Left hindlimb (tissue), 1 donor: ENCODE data around the gene KRTAP12-4.
"Not testable (repeated sequence)": the region's sequence is repeated elsewhere in the genome, so short reads cannot be mapped to it uniquely, and the experiment has no call there.

Experiments
- DNase-seq: peaks from one replicate; pipeline ENCODE4 v3.0.0-alpha.2; 2018

The KRTAP12-4 gene

GRCh38 chr21:44653656-44654575, 543 bp downstream of the KRTAP12-4 start:
- no peak for DNase-seq

DNA sequence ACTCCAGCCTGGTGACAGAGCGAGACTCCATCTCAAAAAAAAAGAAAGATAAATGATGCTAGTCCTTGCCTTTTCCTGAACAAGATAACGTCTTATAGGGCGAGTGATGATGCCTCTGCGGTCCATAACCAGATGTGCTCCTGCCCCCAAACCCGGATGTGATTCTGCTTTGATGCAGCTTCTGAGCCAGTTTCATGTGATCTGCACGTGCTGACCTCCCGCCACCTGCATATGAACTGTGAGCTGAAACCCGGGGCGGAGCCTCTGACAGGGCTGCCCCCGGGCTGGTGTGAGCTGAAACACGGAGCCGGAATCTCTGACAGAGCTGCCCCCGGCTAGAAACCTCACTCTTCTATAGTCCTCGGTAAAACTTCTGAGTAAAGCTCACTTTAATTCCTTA, 1.3 kb downstream of the KRTAP12-4 start:
- DNase-seq: no peak

DNA sequence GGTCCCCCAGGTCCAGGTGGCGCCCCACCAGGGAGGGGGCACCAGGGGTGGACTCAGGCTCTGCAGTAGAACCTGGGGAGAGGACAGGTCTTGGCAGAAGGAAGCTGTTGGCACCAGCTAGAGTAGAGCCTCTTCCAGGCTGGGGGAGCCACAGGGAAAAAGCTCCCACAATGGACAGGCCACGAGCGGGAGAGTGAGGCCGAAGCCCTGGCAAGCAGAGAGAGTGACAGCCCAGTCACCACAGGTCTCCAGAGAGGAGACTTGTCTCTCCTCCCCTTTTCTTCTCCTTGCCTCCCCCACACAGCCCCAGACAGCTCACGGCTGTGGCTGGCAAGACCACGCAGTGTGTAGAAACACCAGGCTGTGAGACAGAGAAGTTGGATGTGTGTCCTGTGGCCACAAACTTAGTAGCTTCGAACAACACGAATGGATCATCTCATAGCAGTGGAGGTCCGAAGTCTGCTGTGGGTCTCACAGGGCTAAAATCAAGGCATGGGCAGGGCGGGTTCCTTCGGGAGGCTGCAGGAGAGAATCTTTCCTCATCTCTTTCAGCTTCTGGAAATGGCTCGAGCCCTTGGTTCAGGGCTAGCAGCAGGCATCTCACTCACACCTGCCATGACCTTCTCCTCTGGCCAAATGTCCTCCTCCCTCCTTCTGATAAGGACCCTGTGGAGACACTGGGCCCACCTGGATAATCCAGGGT, 3.3 kb downstream of the KRTAP12-4 start:
- DNase-seq: no peak

- DNase-seq: no peak
Observed at GRCh38 chr21:44650265-44650972, 4.0 kb downstream of the KRTAP12-4 start.

DNA sequence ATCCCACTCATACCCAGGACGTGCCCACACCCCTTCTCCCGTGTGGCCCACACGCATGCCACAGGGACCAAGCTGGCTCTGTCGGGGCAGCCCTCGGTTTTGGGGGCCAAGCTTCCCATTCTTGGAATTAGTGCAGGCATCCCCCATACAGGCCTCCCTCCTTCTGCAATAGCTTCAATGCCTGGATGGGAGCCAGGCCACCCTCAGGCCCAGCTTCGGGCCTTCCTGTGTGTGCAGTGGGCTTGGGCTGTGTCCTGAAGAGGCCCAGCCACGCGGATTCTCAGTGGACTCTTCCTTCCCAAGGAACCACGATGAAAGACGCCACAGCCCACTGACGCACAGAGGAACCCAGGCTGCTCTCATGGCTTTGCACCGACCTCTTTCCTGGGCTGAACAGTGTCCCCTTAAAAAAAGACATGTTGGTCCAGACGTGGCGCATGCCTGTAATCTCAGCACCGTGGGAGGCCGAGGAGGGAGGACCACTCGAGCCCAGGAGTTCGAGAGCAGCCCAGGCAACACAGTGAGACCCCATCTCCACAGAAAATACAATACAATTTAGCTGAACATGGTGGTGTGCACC, 4.8 kb downstream of the KRTAP12-4 start:
- DNase-seq: no peak

GRCh38 chr21:44648557-44649311, 5.7 kb downstream of the KRTAP12-4 start:
- no peak for DNase-seq

GRCh38 chr21:44647222-44647552, 7.3 kb downstream of the KRTAP12-4 start:
- no peak for DNase-seq

GRCh38 chr21:44646366-44647221, 7.9 kb downstream of the KRTAP12-4 start, which contains the start of gene KRTAP10-11:
Gene KRTAP10-11 (plus strand): TSS chr21:44646414. CDS start chr21:44646459, 45 bp downstream.
- DNase-seq: not testable (repeated sequence)

DNA sequence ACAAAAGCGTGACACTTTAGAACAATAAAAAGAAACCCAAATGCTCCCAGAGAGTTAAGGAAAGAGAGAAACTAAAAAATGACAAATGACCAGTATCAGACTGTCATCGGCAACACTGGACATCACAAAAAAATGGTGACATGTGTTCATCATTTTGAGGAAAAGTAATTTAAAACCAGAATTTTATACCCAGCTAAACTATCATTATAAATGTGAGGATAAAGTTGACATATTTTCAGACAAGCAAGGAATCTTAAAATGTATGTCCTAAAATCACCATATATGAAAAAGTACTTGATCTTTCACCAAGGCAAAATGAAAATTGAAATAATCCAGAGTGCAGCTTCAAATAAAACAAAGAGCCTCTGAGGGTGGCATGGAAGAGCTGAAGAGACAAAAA, 9.6 kb downstream of the KRTAP12-4 start:
- no peak for DNase-seq

DNA sequence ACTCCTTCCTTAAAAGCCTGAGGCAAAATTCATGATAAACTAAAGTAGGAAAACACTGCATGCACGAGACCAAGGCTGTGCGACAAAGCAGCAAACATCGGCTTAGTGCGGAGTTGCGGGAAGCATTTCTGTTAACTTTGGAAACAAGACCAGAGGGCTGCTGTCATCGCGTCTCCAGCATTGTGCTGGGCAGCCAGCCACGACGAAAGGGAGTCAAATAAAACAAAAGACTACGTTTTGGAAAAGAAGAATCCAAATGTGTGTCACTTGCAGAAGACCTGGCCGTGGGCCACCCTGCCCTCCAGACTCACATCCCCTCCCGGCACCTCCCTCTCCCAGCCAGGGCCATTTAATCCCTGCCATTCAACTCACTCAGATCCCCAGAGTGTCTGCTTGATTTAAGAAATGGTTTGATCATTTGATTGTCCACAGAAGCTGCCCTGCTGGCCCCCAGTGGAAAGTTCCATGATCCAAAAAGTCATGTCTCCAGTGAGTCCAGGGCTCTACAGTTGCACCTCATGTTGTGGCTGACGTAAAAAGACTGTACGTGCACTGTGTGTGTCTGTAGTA, 10.6 kb downstream of the KRTAP12-4 start:
- DNase-seq: no peak

DNA sequence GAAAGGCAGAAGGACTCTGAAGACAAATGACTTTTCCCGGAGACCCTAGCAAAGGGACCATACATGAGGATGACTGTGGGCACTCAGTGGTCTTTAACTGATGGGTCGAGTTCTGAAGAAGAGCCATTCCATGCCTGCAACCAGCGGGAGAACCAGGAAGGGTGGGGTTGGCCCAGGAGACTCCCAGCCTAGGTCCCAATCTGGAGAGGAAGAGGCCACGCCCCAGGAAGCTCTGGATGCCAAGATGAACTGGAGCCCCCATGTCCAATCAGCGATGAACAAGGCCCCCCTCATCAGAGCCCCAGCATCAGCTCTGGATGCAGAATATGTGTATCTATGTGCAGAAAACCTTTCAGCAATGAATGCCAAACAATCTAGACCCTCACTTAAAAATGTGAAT, 13.7 kb downstream of the KRTAP12-4 start:
- DNase-seq: no peak

DNA sequence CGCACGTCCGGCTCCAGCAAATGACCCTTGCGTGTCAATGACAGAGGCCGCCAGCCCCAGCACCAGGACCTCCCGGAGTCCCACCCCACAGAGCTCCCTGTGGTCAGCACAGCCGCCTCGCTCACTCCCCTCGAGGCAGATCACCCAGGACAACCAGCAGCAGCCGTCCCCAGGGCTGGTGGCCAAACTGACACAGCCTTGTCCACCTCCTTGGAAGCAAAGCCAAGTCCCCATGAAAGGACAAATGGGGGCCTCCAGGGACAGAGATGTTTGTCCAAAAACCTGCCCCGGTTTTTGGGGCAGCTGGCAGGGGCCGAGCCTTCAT, 15.2 kb downstream of the KRTAP12-4 start:
- DNase-seq: no peak

GRCh38 chr21:44638506-44639330, 15.7 kb downstream of the KRTAP12-4 start:
- not testable (repeated sequence) for DNase-seq

DNA sequence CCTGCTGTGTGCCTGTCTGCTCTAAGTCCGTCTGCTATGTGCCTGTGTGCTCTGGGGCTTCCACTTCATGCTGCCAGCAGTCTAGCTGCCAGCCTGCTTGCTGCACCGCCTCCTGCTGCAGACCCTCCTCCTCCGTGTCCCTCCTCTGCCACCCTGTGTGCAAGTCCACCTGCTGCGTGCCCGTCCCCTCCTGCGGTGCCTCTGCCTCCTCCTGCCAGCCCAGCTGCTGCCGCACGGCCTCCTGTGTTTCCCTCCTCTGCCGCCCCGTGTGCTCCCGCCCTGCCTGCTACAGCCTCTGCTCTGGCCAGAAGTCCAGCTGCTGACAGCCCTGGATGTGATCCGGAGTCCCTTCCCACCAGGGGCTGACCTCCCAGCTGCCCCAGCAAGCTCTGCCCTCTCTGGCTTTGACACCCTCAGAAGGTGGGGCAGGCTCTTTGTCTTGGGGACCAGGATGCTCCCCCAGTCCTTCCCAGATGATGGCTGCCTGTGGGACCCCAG, 16.6 kb downstream of the KRTAP12-4 start:
- not testable (repeated sequence) for DNase-seq

DNA sequence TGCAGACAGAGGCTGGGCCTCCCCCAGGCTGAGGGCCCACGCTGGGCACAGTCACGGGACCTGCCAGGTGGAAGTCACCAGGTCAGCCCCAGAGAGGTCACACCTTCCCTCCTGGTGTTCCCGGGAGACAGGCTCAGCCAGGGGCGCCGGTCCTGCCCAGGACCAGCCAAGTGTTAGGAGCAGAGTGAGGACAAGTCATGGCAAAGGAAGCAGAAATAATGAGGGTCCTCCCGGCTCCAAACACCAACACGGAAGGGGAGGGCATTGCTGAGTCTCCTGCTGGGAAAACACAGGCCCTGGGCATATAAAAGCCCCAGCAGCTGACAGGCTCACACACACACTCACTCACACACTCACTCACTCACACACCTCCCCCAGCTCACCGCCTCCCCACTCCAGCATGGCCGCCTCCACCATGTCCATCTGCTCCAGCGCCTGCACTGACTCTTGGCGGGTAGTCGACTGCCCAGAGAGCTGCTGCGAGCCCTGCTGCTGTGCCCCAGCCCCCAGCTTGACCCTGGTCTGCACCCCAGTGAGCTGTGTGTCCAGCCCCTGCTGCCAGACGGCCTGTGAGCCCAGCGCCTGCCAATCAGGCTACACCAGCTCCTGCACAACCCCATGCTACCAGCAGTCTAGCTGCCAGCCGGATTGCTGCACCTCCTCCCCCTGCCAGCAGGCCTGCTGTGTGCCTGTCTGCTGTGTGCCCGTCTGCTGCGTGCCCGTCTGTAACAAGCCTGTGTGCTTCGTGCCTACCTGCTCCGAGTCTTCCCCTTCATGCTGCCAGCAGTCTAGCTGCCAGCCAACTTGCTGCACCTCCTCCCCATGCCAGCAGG, 17.2 kb downstream of the KRTAP12-4 start, which contains the start of gene KRTAP10-10:
TSS of gene KRTAP10-10 (plus strand) at position 339 of the 833 bp plus-strand sequence. CDS start at position 401, 62 bp downstream.
- no peak for DNase-seq

- DNase-seq: no peak
Observed at GRCh38 chr21:44636209-44637017, 18.0 kb downstream of the KRTAP12-4 start.

GRCh38 chr21:44632067-44632466, 22.4 kb downstream of the KRTAP12-4 start:
- DNase-seq: no peak

- DNase-seq: no peak
Observed at GRCh38 chr21:44630440-44630839, 24.0 kb downstream of the KRTAP12-4 start.
